Measurements from ENCODE around the gene HMX1. TPM values are rescaled to one million over a fixed set of nuclear protein-coding genes. Genes with fewer than 3 reads are reported as not detected.

HMX1 gene
- polyA plus RNA-seq, 1 donor = not detected

DNA sequence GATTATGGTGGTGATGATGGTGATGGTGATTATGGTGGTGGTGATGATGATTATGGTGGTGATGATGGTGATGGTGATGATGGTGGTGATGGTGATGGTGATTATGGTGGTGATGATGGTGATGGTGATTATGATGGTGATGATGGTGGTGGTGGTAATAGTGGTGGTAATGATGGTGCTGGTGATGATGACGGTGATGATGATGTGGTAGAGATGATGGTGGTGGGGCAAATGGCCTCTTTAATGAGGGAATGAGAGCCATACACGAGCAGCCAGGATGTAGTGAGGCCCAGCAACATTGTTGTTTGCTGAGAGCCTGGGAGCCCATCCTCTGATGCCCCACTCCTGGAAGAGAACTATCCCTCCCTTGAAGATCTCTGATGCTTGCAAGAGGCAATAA is 29.0 kb downstream of the HMX1 start:
- DNase-seq = no peak

DNA sequence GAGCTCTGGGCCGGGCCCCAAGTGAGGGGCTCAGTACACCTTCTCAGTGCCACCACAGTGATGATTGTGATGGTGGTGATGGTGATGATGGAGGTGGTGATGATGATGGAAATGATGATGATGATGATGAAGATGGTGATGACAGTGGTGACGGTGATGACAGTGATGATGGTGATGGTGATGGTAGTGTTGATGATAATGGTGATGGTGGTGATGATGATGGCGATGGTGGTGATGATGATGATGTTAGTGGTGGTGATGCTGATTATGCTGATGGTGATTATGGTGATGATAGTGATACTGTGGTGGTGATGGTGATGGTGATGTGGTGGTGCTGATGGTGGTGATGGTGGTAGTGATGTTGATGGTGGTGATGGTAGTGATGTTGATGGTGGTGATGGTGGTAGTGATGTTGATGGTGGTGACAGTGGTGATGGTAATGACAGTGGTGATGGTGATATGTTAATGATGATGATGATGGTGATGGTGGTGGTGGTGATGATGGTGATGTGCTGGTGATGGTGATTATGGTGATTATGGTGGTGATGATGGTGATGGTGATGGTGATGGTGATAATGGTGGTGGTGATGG is 29.9 kb downstream of the HMX1 start:
- no peak for DNase-seq

DNA sequence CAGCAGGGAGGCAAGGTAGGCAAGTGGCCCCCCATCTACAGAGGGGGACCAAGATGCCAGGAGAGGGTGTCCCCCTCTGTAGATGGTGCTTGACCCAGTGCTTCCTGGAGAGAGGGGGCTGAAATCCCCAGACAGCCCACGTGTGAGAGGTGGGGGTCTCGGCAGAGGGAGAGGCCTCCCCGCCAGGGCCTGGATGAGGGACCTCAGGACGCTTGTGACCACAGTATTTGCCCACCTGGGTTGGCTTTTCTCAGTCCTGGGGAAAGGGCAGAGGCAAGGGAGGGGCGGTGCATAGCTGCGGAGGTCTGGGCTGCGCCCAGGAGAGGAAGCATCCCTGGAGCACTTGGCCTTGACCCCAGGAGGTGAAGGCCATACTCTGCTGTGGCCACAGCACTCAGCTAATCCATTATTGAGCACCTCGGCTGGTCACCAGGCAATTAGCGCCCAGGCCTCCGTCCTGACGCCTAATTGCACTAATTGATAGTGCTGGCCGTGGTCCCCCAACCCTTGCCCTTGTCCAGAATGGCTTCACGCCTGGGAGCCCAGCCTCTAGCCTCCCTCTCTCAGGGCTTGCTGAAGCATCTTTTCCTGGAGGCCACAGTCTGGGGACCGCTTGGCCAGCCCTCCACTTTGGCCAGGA is 30.7 kb downstream of the HMX1 start:
- no peak for DNase-seq

DNA sequence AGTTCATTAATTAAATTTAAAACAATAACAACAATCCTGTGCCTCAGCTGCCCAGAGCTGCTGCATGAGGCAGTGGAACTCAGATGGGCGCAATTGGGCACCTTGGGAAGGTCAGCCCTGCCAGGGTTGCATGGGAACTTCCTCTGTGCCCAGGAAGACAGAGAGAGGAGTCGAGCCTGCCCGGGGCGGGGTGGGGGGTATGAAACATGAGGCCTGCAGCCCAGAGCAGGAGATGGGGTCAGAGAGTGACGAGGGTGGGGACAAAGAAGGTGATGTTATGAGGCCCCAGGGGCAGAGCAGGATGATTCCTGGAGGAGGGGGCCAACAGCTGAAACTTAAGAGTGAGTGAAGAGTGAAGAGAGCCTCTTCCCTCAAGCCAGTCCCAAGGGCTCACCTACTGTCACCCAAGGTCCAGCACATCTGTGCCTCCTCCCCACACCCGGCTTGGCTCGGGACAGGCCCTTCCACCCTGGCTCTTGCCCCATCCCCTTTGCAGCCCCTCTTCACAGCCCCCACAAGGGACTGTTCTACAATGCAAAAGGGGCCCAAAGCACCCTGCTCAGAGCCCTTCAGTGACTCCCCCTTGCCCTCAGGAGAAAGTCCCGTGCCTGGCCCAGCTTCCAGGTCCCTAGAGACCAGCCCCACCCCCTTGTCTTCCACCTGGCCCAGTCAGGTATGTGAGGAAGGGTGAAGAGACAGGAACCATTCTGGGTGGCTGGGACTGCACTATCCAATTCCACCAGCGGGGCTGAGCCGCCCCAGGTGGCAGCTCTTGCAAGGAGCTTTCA is 31.4 kb downstream of the HMX1 start:
- DNase-seq = no peak

DNA sequence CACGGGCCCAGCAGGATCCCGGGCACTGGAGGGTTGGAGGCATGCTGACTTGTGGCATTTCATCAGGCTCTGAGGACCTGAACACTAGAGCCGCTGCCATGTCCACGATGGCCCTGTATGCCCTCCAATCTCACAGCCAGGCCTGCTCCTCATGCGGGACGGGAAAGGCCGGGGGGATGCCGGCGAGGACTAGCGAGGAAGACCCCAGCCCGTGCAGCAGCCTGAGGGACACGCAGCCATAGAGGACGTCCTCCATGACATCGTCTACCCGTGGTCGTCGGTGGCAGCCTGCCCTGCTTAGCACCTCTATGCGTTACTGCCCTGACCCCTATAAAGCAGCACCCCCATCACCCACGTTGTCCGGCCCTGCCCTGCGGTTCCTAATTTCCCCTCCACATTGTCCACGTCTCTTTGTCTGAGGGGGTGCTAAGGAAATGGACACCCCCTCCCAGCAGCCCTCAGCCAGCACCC is 32.6 kb downstream of the HMX1 start:
- no peak for DNase-seq

DNA sequence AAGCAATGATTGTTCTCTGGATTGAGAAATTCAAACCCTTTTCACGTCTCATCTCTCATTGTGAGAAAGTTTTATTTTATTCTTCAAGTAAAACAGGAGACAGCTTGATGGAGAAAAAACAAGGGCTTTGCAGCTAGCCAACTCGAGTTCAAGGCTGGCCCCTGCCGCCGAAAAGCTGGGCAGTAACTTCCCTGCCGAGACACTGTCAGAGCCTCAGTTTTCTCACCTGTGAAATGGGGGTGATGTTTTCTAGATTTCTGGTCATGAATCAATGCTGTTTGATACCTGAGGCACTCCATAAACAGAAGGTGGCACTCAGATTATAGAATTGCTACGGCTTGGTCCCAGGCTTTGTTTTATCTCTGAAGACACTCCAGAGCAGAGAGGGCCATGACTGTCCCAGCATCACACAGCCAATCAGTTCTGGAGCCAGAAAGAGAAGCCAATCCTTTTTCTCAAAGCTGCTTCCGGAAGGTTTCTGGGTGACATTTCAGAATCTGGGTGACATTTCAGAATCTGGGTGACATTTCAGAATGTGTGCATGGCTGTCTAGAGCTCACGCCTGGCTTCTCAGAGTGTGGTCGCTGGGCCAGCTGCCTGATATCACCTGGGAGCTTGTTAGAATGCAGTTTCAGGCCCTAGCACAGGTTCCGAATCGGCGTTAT is 33.2 kb downstream of the HMX1 start:
- no peak for DNase-seq

DNA sequence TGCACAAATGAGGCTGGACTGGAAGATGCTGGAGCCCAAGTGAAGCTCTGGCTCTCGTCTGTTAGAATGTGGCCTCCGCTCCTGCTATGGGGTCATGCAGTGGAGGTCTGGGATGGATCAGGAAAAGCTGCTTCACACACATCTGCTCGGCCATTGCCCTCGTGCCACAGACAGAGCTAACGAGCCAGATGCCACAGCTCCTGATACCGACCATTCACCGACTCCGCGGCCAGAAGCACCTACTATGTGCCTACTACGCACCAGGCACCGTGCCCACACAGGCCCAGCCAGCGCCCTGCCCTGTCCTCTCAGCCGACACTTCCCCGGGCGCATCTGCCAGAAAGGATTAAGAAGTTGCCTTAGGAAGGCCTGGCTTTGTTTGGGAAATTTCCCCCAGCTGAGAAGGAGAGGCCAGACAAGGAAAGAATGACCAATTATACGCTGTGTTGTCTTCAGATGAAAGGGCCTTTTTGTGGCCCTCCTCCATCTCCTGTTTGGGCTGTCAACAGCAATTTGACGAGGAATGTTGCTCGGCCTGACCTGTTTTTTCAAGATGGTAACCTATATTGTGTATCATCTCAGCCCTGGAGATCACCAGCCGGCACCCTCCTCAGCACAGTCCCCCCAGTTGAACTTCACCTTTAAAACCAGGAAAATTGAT is 34.3 kb downstream of the HMX1 start:
- DNase-seq = no peak

DNA sequence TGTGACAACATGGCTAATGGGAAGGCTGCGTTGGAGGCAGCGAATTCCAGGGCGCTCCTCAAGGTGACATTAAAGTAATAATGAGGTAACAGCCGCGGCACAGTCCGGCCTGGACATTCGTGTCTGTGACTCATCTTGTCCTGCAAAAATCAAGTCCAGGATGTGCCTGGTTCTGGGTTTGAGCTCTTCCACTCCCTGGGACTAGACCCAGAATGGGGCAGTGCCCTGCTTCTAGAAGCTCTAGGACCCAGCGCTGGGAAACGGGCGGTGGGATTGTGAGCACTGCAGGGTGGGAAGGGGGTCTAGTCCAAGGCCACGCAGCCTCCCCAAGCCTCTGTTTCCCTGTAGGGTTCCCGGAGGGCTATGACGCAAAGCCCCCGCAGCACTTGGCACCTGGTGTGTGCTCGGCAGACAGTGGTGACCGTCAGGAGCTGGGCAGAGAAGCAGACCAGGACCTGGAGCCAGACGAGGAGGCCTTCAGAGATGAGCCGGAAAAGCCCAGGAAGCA is 34.9 kb downstream of the HMX1 start:
- DNase-seq = no peak

DNA sequence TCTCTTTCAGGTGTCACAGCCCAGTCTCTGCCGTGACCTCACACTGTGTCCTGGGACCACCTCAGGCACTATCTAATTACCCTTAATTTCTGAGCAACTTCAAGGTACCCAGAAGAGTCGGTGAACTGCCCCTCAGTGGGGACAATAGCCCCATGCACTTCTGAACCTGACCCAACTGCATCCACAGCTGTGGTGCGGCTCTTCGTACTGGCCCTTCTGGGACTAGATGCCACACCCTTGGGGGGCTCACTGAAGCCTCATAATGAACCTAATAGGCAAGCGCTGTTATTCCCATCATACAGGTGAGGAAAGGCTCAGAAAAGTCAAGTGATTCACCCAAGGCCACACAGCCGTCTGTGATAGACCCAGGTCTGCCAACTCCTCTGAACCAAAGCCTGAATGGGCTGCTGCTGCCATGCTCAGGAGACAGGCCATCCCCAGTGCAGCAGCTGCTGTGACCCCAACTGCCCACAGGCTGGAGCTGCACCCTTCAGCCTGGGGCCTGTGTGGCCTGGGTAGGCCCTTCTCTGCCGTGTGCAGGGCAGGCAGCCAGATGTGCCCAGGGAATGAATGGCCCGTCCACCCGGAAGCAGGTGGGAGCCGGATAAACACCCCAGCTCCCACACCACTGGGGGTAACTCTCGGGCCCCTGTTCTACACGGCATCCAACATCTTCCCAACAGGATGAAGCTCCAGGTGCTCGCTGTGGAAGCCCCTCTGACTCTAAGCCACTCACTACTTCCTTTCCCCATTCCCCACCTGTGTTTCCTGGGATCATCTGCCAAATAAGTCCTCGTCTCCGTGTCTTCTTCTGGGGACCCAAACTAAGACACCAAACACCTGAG is 35.9 kb downstream of the HMX1 start:
- DNase-seq = no peak

DNA sequence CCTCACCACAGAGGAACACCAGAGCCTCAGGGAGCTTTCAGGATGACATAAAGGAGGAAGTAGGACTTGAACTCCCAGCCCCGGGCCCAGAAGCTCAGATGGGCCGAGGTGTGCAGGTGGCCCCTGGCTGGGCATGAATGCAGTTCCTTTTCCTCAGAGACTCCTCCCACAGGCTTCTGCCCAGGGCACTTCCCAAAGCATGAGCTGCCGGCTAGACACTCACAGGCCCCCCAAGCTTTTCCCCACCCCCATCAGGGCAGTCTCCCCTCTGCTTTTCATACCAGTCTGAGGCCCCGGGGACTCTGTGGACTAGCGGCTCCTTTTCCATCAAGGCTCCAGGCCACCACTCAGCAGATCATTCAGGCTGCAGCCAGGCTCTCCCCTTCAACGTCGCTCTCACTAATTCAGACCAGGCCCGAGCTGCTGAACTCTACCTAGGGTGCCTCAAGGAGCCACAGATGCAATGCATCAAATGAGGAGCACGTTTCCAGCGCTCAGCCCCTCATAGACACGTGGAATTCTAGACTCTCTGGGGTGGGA is 36.9 kb downstream of the HMX1 start:
- DNase-seq = no peak

DNA sequence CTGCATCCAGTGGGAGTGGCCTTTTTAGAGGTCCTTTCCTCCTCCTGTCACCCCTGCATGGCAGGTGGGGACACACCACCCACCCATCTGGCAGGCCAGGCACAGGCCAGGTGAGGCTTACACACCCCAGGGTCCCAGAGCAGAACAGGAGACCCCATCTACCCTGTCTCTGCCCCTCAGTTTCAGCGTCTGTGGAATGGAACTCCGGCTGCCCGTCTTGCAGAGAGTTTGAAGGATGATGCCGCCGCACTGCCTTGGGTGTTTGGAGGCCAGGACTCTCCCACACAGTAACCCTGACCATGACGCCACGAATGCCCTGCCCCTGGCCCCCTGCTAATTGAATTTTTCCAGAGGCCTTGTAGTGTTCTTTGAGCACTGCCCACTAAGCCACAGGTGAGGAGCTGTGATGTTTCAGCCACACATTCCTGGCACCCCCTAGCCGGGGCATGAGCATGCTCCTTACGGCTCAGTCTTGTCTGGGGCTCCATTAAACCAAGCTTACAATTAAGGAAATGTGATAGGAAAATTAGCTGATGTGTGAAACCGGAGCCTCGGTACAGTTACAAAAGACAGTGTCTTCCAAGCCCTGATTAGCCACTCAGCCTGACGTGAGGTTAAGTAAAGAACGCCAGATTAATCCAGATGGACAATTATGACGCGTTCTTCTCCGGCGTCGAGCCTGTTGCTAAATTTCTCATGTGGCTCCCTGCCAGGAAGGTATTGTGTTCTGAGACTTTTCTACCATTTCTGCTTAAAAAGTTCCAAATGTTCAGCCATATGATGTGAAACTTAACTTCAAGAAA is 39.3 kb downstream of the HMX1 start:
- no peak for DNase-seq

DNA sequence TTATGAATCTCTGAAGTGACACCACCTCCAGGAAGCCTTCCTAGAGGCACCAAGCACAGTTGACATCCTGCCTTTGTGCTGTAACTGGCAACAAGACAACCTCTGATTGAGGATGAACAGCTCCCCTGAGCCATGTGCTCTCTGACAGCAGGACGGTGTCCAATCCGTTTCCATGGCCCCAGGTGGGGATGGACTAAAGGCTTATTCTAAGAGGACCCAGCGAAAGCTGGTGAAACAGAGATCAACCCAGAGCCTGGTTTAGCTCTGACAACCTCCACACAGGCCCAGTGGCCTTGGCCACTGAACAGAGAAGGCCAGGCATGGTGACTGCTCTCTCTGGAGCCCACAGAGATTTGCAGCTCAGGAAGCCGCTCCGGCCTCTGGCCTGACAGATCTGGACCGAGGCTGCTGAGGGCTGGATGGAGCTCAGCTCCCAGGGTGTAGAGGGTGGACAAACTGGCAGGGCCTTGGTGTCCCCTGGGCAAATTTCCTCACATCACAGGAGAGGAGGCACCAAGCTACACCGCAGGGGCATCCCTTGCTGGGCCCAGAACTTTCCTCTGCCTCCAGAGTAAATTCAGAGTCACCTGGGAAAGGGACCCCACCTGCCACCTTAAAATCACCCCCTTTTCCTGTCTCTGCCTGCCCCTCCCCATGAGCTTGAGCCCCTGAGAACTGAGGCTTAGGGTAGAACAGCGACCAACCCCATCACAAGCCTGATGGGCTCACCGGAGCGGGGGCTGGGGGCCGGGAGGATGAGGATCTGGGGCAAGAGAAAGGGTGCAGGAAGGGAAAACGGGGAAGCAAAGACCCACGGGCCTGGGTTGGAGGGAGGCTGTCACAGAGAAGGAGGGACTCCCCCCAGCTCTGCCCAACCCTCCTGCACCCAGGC is 40.2 kb downstream of the HMX1 start:
- DNase-seq = no peak

DNA sequence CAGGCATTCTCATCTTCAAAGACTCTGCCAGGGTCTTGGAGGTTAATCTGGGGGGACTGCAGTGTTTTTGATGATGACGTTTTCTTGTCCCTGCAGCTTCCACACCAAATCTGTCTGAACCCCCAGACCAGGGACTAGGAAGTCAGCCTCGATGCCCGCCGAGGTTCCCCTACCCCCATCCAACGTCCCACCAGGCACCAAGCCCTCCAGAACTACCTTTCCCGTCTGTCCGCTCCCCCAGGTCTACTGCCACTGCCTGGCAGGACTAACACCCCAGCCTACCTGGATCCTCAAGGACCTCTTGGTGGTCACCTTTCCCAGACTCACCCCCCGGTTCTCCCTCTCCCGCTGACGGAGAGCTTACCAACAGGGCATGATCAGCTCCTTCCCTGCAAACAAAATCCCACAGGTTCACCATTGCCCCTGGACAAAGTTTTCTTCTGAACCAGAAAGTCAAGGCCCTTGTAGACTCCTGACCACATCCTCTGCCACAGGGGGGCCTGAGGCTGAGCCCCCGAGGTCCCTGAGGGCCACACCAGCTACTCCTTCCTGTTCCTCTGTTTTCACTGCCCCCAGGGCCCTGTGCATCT is 40.9 kb downstream of the HMX1 start:
- DNase-seq = no peak

DNA sequence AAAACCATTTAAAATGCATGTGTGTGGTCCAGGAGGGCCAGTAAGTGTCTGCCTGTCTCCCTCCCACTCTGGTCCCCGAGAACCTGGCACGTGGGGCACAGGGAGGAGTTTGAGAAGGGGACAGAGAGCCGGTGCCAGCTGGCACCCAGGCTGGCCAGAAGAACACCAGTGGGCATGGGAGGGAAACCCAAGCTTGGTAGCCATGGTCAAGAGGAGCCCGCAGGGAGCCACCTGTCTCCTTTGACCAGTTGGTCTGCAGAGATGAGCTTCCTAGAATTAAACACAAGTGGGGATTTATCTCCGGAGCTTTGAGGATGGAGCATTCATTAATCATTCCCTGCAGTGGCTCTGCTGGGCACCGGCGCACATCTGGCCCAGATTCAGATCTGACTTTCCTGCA is 41.6 kb downstream of the HMX1 start:
- no peak for DNase-seq

DNA sequence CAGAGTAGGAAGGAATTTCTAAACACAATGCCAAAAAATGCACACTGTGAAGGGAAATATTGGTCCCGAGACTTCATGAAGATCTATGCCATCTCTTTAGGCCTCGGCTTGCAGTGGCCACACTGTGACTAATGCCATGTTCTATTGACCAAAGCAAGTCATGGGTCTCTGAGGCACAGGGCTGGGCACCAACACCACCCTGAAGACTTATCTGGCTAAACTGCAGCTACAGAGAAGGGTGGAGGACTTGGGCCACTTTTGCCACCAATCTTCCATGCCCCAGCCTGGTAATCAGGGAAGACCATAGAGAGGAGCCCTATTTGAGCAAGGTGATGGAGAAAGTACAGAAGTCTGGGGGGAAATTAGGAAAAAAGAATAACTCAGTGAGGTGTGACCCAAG is 42.1 kb downstream of the HMX1 start:
- DNase-seq = no peak

DNA sequence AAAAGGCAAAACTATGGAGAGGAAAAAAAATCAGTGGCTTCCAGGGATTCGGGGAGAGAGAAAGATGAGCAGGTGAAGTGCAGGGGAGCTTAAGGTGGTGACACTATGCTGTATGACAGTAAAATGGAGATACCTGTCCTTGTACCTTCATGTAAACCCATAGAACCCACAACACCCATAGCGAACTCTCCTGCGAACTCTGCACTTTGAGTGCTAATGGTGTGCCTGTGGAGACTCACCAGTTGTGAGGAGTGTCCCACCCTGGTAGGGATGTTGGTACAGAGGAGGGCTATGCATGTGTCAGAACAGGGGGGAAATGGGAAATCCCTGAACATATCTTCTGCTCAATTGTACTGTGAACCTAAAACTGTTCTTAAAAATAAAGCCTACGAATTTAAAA is 42.8 kb downstream of the HMX1 start:
- no peak for DNase-seq

DNA sequence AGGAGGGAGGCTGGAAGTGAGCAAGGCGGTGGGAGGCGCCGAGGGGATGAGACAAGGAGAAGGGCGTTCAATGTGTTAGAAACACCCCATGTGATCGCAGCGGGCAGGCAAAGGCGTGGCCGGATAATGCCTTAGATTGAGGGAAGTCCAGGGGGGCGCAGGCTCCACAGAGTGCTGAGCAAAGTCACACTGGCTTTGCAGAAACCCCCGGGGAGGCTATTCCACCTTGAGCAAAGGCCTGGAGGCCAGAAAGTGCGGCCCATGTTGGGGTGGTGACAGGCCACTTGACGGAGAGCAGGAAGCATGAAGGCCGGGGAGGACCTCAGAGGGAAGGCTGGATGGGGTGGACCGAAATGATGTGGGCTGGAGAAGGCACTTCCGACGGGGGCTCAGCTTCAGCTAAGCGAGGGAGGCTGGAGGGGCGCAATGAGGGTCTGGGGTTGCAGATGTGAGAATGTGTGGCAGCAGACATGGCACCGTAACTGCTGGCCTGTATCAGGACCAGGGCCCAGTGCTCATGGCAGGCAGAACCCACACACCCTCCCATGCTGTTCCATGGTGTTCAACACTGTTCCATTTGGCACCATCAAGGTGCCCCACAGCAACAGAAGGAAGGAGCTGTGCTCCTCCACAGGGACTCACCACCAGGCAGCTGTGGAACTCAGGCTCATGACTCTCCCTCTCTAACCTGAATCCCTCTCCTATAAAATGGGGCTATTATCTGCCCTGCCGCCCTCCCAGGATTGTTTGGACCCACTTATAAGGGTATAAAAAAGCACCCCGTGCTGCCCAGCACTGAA is 50.3 kb downstream of the HMX1 start:
- no peak for DNase-seq
